Retina (tissue), 1 donor: ENCODE measurements around the gene CCDC27.
"Not testable (repeated sequence)": the region's sequence is repeated elsewhere in the genome, so short reads cannot be mapped to it uniquely, and the experiment has no call there.

Experiments
- DNase-seq: peaks from one replicate; pipeline ENCODE4 v3.0.0-alpha.2; 2016

CCDC27 gene

GRCh38 chr1:3738943-3739342 lies 13.3 kb upstream of the CCDC27 start:
- DNase-seq = no peak

DNA sequence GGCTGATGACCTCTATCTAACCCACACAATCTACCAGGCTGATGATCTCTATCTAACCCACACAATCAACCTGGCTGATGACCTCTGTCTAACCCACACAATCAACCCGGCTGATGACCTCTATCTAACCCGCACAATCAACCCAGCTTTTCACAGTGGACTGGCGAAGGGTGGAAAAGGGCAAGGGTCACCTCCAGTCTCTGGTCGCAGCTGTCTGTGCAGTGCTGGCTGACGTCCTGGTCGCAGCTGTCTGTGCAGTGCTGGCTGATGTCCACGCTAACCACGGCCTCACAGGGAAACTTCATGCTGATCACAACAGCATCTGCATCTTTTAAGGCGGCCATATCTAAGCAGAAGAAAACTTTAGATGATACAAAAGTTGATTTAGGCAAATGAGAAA lies 12.2 kb upstream of the CCDC27 start:
- DNase-seq = no peak

DNA sequence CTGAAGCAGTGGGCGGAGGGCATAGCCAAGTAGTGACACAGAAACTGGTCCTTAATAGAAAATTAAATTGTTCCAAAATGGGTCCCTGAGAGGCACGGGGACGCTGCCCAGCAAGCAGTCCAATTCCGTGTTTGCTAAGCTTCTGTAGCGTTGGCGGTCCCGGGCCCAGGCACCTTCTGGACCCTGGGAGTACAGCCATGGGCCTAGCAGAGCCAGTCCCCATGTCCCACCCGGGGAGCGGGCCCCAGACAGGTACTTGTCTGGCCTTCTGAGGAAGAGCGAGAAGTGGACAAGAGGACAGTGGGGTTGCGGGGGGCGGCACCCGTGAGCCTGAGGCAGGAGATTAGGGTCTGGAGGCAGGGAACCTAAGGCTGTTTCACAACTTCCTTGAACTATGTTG lies 11.5 kb upstream of the CCDC27 start:
- no peak for DNase-seq

GRCh38 chr1:3741566-3742438 lies 10.4 kb upstream of the CCDC27 start:
- DNase-seq = no peak

- DNase-seq = no peak
Observed at GRCh38 chr1:3742439-3743298, 9.6 kb upstream of the CCDC27 start.

DNA sequence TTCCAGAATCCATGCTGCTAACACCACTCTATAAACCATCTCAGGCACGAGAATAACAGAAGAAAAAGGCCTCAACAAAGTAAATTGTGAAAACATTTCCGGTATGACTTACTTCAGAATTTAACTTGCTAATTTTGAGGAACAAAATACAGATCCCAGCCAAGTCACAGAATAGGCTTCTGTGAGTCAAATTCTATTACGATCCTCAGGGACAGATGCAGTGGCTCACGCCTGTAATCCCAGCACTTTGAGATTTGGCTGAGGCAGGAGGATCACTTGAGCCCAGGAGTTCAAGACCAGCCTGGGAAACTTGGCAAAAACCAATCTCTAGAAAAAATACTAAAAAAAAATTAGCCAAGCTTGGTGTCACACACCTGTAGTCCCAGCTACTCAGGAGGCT lies 8.8 kb upstream of the CCDC27 start:
- no peak for DNase-seq

- no peak for DNase-seq
Observed at GRCh38 chr1:3743826-3744225, 8.4 kb upstream of the CCDC27 start.

- DNase-seq = no peak
Observed at GRCh38 chr1:3744646-3745045, 7.6 kb upstream of the CCDC27 start.

DNA sequence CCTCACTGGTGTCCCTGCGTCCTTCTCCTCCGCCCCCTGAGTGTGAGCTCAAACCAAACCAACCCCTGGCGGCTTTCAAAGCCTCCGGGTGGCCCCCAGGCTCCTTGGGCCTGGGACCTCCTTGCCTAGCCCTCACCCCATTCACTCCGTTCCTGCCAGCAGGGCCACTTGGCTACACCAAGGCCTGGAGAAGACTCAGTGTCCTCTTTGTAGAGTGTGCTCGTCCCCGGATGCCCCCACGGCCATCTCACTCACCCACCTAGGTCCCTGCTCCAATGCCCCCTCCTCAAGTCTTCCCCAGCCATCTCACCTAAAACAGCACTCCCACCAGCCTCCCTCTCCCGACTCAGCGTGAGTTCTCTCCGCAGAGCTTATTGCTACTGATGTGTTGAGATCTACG lies 7.2 kb upstream of the CCDC27 start:
- no peak for DNase-seq

DNA sequence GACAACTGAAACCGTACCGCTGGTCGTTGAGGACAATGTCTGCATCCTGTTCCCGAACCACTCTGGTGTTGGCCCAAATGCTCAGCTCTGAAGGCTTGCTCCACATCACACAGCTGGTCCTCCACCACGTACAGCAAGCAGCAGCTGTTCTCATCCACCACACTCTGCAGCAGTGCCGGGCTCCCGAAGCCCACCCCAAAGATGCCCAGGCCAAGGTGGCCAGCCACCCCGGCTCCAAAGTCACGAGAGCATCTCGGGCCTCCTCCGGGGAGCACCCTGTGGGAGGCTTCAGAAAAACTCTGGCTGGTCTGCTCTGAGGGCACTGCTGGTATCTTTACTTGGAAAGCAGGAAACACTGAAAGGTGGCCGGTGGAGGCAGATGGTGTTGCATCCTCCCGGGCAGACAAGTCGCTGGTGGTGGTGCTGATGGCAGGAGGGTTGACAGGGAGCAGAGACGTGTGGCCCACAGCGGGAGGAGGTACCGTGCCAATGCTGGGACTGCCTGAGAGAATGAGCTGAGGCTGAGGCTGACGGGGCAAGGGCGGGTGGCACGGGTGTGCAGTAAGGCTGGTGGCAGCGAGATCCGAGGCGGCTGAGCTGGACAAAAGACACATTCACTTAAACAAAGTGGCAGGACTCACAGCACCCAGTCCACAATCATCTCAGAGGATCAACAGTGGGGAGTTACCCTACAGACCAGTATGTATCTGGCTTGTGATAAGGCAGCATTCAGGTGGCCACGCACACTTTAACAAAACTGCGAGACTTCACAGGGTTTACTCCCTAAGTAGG lies 6.5 kb upstream of the CCDC27 start:
- no peak for DNase-seq

DNA sequence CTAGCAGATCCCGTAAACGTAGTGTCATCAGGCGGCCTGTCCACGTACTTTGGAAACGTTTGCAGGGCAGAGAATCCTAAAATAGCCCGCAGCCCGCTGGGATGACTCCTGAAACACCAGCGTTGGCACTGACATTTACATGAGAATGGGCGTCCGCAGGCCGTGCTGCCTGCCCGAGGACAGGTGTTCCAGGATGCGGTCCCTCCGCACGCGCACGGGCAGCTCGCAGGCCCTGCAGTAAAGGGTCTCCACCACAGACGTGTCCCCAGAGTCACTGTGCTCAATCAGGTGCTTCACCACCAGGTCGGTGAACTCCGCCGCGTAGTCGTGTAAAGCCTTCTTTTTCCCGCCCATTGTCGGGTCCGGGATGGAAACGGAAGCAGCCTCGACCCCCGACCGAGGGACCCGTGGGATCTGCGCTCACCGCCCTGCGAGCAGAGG lies 5.8 kb upstream of the CCDC27 start:
- DNase-seq = no peak

DNA sequence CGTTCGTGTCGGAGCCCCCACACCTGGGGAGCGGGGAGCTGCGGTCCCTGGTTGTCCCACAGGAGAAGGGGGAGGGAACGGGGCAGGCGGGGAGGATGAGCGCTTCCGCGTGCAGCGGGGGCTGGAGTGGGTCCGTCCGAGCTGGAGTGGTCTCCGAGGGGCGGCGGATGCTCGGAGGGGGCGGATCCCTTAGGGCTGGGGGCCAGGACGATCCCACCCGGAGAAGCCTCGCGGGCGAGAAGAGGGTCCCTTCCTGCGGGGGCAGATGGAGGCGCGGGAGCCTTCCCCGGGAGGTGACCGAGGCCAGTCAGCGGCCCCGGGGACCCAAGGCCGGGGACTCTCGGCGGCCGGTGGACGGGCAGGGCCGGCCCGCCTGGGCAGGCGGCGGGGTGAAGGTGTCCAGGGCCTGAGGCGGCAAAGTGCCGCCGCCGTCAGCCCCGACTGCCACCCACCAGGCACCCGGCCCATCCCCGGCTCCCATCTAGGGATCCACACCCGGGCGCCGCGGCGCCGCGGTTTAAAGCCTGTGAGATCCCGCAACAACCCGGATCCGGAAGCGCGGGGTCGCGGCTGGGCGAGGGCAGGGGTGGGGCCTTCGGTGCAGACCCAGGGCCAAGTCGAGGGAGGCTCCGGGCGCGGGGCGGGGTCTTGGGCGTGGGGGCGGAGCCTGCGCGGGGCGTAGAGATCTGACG lies 5.3 kb upstream of the CCDC27 start:
- DNase-seq = peak; percentile 89

DNA sequence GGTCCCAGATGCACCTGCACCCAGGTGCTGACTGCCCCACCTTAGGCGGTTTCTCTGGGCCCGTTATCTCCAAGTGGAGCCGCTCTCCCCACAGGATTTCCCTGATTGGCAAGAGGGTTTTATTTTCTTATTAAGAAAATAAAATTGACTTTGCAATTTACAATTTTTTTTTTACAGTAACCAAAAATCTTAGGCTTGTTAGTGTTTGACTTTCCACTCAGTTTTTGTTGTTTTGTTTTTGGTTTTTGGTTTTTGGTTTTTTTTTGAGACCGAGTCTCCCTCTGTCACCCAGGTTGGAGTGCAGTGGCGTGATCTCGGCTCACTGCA lies 4.8 kb upstream of the CCDC27 start:
- no peak for DNase-seq

- DNase-seq = no peak
Observed at GRCh38 chr1:3747903-3748302, 4.3 kb upstream of the CCDC27 start.

DNA sequence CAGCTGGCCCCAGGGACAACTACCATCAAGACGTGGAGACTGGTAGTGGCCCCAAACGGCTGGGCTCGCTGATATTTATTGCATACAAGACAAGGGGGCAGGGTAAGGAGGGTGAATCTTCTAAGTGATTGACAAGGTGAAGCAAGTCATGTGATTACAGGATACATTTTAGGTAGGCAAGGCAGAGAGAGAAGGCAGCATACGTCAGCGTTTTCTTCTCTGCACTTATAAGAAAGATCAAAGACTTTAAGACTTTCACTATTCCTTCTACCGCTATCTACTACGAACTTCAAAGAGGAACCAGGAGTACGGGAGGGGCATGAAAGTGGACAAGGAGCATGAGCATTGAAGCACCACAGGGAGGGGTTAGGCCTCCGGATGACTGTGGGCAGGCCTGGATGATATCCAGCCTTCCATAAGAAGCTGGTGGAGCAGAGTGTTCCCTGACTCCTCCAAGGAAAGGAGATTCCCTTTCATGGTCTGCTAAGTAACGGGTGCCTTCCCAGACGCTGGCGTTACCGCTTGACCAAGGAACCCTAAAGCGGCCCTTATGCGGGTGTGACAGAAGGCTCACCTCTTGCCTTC lies 3.8 kb upstream of the CCDC27 start:
- not testable (repeated sequence) for DNase-seq

DNA sequence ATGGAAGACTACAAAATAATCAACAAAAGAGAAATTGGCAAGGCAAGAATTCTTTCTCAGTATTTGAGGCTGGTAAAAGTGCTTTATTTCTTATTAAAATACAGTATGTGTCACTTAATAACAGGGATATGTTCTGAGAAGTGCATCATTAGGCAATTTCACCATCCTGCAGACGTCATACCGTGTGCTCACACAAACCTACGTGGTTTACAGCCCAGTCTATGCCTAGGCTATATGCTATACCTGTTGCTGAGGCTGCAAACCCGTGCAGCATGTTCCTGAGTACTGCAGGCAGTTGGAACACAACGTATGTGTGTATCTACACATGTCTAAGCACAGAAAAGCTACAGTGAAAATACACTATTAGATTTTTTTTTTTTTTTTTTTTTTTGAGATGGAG lies 2.7 kb upstream of the CCDC27 start:
- no peak for DNase-seq

- no peak for DNase-seq
Observed at GRCh38 chr1:3750741-3751140, 1.5 kb upstream of the CCDC27 start.

DNA sequence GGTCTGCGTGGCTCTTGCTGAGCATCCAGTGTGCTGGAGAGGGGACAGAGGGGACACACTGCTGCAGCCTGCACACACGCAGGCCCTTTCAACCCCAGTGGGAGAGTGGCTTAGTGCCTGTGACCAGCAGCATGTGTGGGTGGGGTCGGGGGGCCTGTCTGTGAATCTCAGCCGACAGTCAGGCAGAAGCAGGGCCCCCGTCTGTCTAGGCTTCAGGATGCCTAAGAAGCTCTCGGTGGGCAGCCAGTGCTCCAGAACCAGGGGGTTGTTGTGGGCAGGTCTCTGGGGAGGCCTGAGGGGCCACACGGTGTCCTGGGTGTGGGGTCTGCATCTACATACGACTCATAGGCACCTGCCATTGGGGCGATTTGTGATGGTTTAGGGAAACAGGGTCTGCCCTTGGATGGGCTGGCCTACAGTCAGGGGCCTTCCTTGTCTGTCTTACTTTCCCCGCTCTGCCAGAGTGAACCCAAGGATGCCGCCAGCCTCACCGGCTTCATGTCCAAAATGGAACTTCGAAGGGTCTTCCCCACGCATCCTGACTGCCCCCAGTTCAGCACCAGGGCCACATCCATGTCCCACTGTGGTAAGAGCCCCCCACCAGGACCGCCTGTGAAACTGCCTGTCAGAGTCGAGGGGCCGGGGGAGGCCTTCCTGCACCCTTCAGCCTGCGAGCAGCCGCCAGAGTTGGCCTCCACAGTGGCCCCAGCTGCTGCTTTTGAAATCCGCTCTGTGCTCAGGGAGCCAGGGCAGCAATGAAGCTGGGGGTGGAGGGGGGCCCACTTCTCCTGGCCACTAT lies 1.6 kb downstream of the CCDC27 start:
- no peak for DNase-seq

- DNase-seq = no peak
Observed at GRCh38 chr1:3756394-3756793, 4.1 kb downstream of the CCDC27 start.

DNA sequence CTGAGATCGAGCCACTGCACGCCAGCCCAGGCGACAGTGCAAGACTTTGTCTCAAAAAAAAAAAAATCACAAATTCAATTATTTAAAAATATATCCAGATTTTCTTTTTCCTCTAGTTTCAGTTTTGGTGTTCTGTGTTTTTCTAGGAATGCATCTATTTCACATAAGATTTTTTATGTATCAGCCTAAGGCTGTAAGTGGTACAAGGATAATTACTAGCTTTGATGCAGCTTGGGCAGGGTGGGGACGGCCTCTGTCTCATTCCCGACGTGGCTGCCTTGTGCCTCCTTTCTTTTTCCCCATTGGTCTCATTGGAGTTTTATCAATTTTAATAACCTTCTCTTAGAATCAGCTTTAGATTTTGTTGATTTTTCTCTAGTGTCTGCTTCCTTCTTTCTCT lies 6.9 kb downstream of the CCDC27 start:
- DNase-seq = no peak

GRCh38 chr1:3759796-3760195 lies 7.5 kb downstream of the CCDC27 start:
- DNase-seq = no peak
